Endothelial cell of umbilical vein (primary cell): Measurements from ENCODE around the gene RAMP1. TPM values are rescaled to one million over a fixed set of nuclear protein-coding genes. Genes with fewer than 3 reads are reported as not detected.
A peak's percentile ranks its signal among the peaks of the same experiment; 100 is the strongest.

Source experiments
- BruUV-seq: library from RNA; stranded (reverse); fragments of 400-500 nt; replicated peaks from 2 replicates; lab custom pipeline; 2021; lab: Mats Ljungman, UMichigan
- CTCF ChIA-PET: fragments of 300-600, 350-600 bp; sonication (Branson Sonifier 250); formaldehyde crosslinking; loops from one replicate; lab custom pipeline; 2021; ENCODE audit warnings: antibody characterized with exemption, inconsistent platforms; lab: Charles Lee
- POLR2A ChIA-PET: fragments of 300-600, 350-600 bp; sonication (Branson Sonifier 250); formaldehyde crosslinking; loops from one replicate; lab custom pipeline; 2021; ENCODE audit warnings: antibody characterized with exemption, inconsistent platforms; lab: Charles Lee
- DNase-seq: peaks from one replicate; pipeline ENCODE4 v3.0.0-alpha.2; 2011; ENCODE audit warnings: low read depth, low spot score
- FAIRE-seq: peaks from 2 replicates; lab custom pipeline; 2011; peaks lifted over from hg19 to GRCh38; lab: Jason Lieb, UNC
- H2AFZ ChIP-seq: 2 replicates; pipeline ENCODE4 v1.6.0; 2012; ENCODE audit warnings: low read depth, low read length, control low read depth, inconsistent platforms
- H3K27ac ChIP-seq: 2 replicates; pipeline ENCODE4 v1.5.1; 2011; ENCODE audit warnings: low read depth, mild to moderate bottlenecking, control low read depth, low read length, moderate library complexity; ENCODE audit not compliant: insufficient read depth
- H3K27me3 ChIP-seq, 2 experiments: 2 replicates each; pipeline versions ENCODE4 v1.6.0 to v1.6.1; 2011; ENCODE audit warnings: low read length in 2 of 2, mixed read lengths in 1 of 2; ENCODE audit not compliant: control insufficient read depth in 2 of 2, insufficient read depth in 2 of 2
- H3K36me3 ChIP-seq, 2 experiments: 2 replicates in 1 of 2; 3 replicates in 1 of 2; pipeline ENCODE4 v1.5.1; 2011; ENCODE audit warnings: low read length in 2 of 2, mild to moderate bottlenecking in 1 of 2, moderate library complexity in 1 of 2; ENCODE audit not compliant: control insufficient read depth in 2 of 2, insufficient read depth in 2 of 2; ENCODE audit errors: extremely low read depth in 1 of 2
- H3K4me1 ChIP-seq: 3 replicates; pipeline ENCODE4 v1.5.1; 2011; ENCODE audit warnings: mild to moderate bottlenecking, low read length; ENCODE audit not compliant: control insufficient read depth, insufficient read depth; ENCODE audit errors: extremely low read depth
- H3K4me2 ChIP-seq: 2 replicates; pipeline ENCODE4 v1.6.1; 2011; ENCODE audit warnings: low read length, control low read depth, mixed read lengths; ENCODE audit not compliant: insufficient read depth
- H3K4me3 ChIP-seq, 3 experiments: fragments of 200-600 bp in 1 of 3; sonication (generic), shearing (Covaris generic) in 1 of 3; replicated peaks in 1 of 3; 2 replicates each; pipeline ENCODE4 v1.5.1; 2011 to 2016; ENCODE audit warnings: control low read depth in 3 of 3, low read length in 3 of 3, mild to moderate bottlenecking in 2 of 3, inconsistent platforms in 1 of 3, low read depth in 1 of 3, moderate library complexity in 1 of 3; ENCODE audit not compliant: insufficient read depth in 1 of 3
- H3K79me2 ChIP-seq: 2 replicates; pipeline ENCODE4 v1.6.0; 2012; ENCODE audit warnings: low read length, inconsistent platforms; ENCODE audit not compliant: control insufficient read depth, insufficient read depth
- H3K9ac ChIP-seq: replicated peaks from 2 replicates; pipeline ENCODE3; 2011; ENCODE audit warnings: low read length, control low read depth; ENCODE audit not compliant: insufficient read depth; ENCODE audit errors: extremely low read depth
- H3K9me1 ChIP-seq: replicated peaks from 3 replicates; pipeline ENCODE4 v1.6.0; 2011; ENCODE audit warnings: mild to moderate bottlenecking, low read length; ENCODE audit not compliant: control insufficient read depth, insufficient read depth; ENCODE audit errors: extremely low read depth
- H3K9me3 ChIP-seq: replicated peaks from 2 replicates; pipeline ENCODE4 v1.5.1; 2012; ENCODE audit warnings: low read length, inconsistent platforms; ENCODE audit not compliant: control insufficient read depth, insufficient read depth
- H4K20me1 ChIP-seq: replicated peaks from 2 replicates; pipeline ENCODE3; 2011; ENCODE audit warnings: mild to moderate bottlenecking, low read length; ENCODE audit not compliant: control insufficient read depth, insufficient read depth; ENCODE audit errors: extremely low read depth
- EZH2 ChIP-seq: IDR thresholded peaks from 2 replicates; pipeline ENCODE4 v1.6.1; 2012; ENCODE audit warnings: borderline replicate concordance, low read depth, mild to moderate bottlenecking, moderate library complexity, low read length, inconsistent platforms; ENCODE audit not compliant: severe bottlenecking
- FOS ChIP-seq: IDR thresholded peaks from 2 replicates; pipeline ENCODE4 v1.6.1; 2011; ENCODE audit warnings: mild to moderate bottlenecking, low read length, moderate library complexity, borderline replicate concordance; ENCODE audit not compliant: insufficient read depth
- GATA2 ChIP-seq: IDR thresholded peaks from 2 replicates; pipeline ENCODE4 v1.7.0; 2011; ENCODE audit warnings: low read depth, mild to moderate bottlenecking, moderate library complexity, mixed read lengths, low read length; ENCODE audit not compliant: insufficient read length, insufficient read depth
- JUN ChIP-seq: IDR thresholded peaks from 2 replicates; pipeline ENCODE4 v1.6.1; 2011; ENCODE audit warnings: borderline replicate concordance, low read depth; ENCODE audit not compliant: insufficient read length, insufficient read depth
- MAX ChIP-seq: IDR thresholded peaks from 2 replicates; pipeline ENCODE4 v1.6.1; 2011; ENCODE audit not compliant: insufficient read depth, insufficient read length
- MYC ChIP-seq: IDR thresholded peaks from one replicate; pipeline ENCODE4 v1.6.1; 2011; ENCODE audit warnings: mild to moderate bottlenecking, low read depth, low read length
- POLR2A ChIP-seq: IDR thresholded peaks from 2 replicates; pipeline ENCODE4 v1.6.1; 2012; ENCODE audit warnings: low read depth, mild to moderate bottlenecking, control low read depth, low read length
- POLR2AphosphoS5 ChIP-seq: IDR thresholded peaks from 2 replicates; pipeline ENCODE4 v1.6.1; 2012; ENCODE audit warnings: low read depth, mild to moderate bottlenecking, control low read depth, low read length, moderate library complexity; ENCODE audit not compliant: insufficient read depth
- dilution Hi-C: fragments of 300-500 bp; cut with MboI; formaldehyde crosslinking; loops from one replicate; pipeline ENCODE4 v1.15.0; 2019; ENCODE audit warnings: low sequenced_read_pairs; ENCODE audit not compliant: extremely low pct_ligation_motif_present
- intact Hi-C: fragments of 100-400 bp; cut with micrococcal nuclease; formaldehyde crosslinking; loops from one replicate; pipeline ENCODE4 v1.10.0; 2022
- polyA plus RNA-seq, 4 experiments: library from polyadenylated mRNA; depleted of rRNA in 3 of 4; stranded (reverse) in 3 of 4; unstranded in 1 of 4; fragments of >200 nt; gene quantifications; 2 replicates each; pipeline versions ENCODE4 v1.2.1 to v1.2.3, GENCODE V29; 2011 to 2012; ENCODE audit warnings: missing spikeins in 1 of 4
- total RNA-seq: library from RNA; stranded (reverse); gene quantifications from 2 replicates; pipeline ENCODE4 v1.2.3, GENCODE V29; 2021

The RAMP1 gene
- total and polyA plus RNA-seq, 2 donors (not counting 3 experiments of a cell fraction or from before 2014, with no cell fraction given) = 0.18 TPM; not detected in 1

GRCh38 chr2:237861875-237862527, 2.6 kb downstream of the RAMP1 start:
- Histone ChIP-seq H3K4me2 (no peak overlapping the region), H3K27me3 (peaks cover 30 to 34% of the 10 kb centered on the region in 2 experiments), H3K9me1 (no peaks in the 10 kb centered on the region), H3K4me1 (peaks cover 5% of the 10 kb centered on the region), H4K20me1 (no peaks in the 10 kb centered on the region), H3K36me3 (no peaks in the 10 kb centered on the region), H3K27ac (no peak overlapping the region), H2AFZ (no peak overlapping the region), H3K9me3 (no peaks in the 10 kb centered on the region), H3K9ac (no peak overlapping the region), H3K79me2 (no peaks in the 10 kb centered on the region), H3K4me3 (no peak overlapping the region)
- TF ChIP-seq MAX (no peak), EZH2 (peak; percentile 27), POLR2AphosphoS5 (no peak), FOS (no peak)
- CTCF ChIA-PET = interaction anchor here (0.6 kb wide), 1 partner anchor 282 kb away, joined by 3 read pairs; no protein-coding TSS in a partner anchor
- intact Hi-C loops = no loop called here
- POLR2A ChIA-PET = no interaction called here
- DNase-seq (no peak), FAIRE-seq (no peak)
- BruUV-seq = no TSS peak
- dilution Hi-C loops = no loop called here

- dilution Hi-C loops = no loop called here
- no peak for FAIRE-seq
- no TSS peak for BruUV-seq
Observed at GRCh38 chr2:237862528-237862895, 3.1 kb downstream of the RAMP1 start.

More at GRCh38 chr2:237862528-237862895, 3.1 kb downstream of the RAMP1 start:
- peaks cover 27 to 32% of the 10 kb centered on the region in 2 experiments for H3K27me3 ChIP-seq
- H3K79me2 ChIP-seq = no peaks in the 10 kb centered on the region
- intact Hi-C loops = no loop called here
- no peaks in the 10 kb centered on the region for H4K20me1 ChIP-seq
- no peak overlapping the region for H3K9ac ChIP-seq
- H3K4me2 ChIP-seq = no peak overlapping the region
- ChIA-PET POLR2A (no interaction called here), CTCF (no interaction called here)
- no peak for TF ChIP-seq JUN
- TF ChIP-seq MYC = no peak
- TF ChIP-seq GATA2 = no peak
- TF ChIP-seq POLR2A = no peak
- no peak for TF ChIP-seq FOS
- H3K27ac ChIP-seq = no peak overlapping the region
- peaks cover 5% of the 10 kb centered on the region for H3K4me1 ChIP-seq
- no peak overlapping the region for H3K4me3 ChIP-seq
- no peaks in the 10 kb centered on the region for H3K36me3 ChIP-seq
- no peak for DNase-seq
- H2AFZ ChIP-seq = no peak overlapping the region
- no peaks in the 10 kb centered on the region for H3K9me3 ChIP-seq
- no peaks in the 10 kb centered on the region for H3K9me1 ChIP-seq
